HepG2 (cell line): ENCODE results near the gene ABI2. TPM values are rescaled to one million over a fixed set of nuclear protein-coding genes. Genes with fewer than 3 reads are reported as not detected.

Experiments
- ATAC-seq: fragments of 200-7000 bp; cut with Tn5 transposase; 3 replicates; pipeline ENCODE4 v1.9.1; 2020; ENCODE audit warnings: mild to moderate bottlenecking, moderate library complexity
- BruUV-seq: library from RNA; stranded (reverse); fragments of 400-500 nt; replicated peaks from 2 replicates; lab custom pipeline; 2021; lab: Mats Ljungman, UMichigan
- CTCF ChIA-PET: fragments of 300-600 bp; formaldehyde crosslinking; extraction: SDS; loops from one replicate; lab custom pipeline; 2021; ENCODE audit warnings: low total read pairs, inconsistent platforms, low intra/inter-chr PET ratio; lab: Yijun Ruan, JAX
- POLR2A ChIA-PET: fragments of 350-600 bp; sonication (Branson Sonifier 250); formaldehyde crosslinking; loops from one replicate; lab custom pipeline; 2020; ENCODE audit warnings: antibody characterized with exemption, inconsistent platforms; lab: Yijun Ruan, JAX
- DNase-seq: peaks from one replicate; pipeline ENCODE4 v3.0.0-alpha.2; 2015; ENCODE audit warnings: low spot score
- FAIRE-seq: peaks from 3 replicates; lab custom pipeline; 2011; peaks lifted over from hg19 to GRCh38; lab: Jason Lieb, UNC
- H2AFZ ChIP-seq: one replicate; pipeline ENCODE4 v1.6.1; 2011; ENCODE audit warnings: low read length, inconsistent platforms
- H3K27ac ChIP-seq: fragments of 300-600 bp; 3 replicates; pipeline ENCODE4 v1.8.0; 2011; ENCODE audit warnings: mixed run types, mild to moderate bottlenecking, mixed read lengths, low read length, inconsistent platforms; ENCODE audit not compliant: insufficient read depth; ENCODE audit errors: extremely low read length
- H3K27me3 ChIP-seq, 2 experiments: fragments of 200-600 bp in 1 of 2; 2 replicates in 1 of 2; 3 replicates in 1 of 2; pipeline versions ENCODE4 v1.6.0 to v1.8.0; 2011; ENCODE audit warnings: low read length in 2 of 2, mild to moderate bottlenecking in 2 of 2, moderate library complexity in 2 of 2, inconsistent platforms in 1 of 2; ENCODE audit not compliant: insufficient read depth in 2 of 2, control insufficient read depth in 1 of 2
- H3K36me3 ChIP-seq, 2 experiments: fragments of 200-600 bp in 1 of 2; replicated peaks in 1 of 2; 2 replicates in 1 of 2; 3 replicates in 1 of 2; pipeline versions ENCODE4 v1.5.1 to v1.8.0; 2011; ENCODE audit warnings: low read length in 2 of 2, inconsistent platforms in 1 of 2; ENCODE audit not compliant: insufficient read depth in 2 of 2, control insufficient read depth in 1 of 2
- H3K4me1 ChIP-seq: 2 replicates; pipeline ENCODE4 v1.5.1; 2012; ENCODE audit warnings: low read length, inconsistent platforms; ENCODE audit not compliant: insufficient read depth
- H3K4me2 ChIP-seq: 2 replicates; pipeline ENCODE4 v1.6.0; 2011; ENCODE audit warnings: low read depth, low read length, inconsistent platforms
- H3K4me3 ChIP-seq, 3 experiments: fragments of 200-600 bp in 1 of 3; sonication (generic), shearing (Covaris generic) in 1 of 3; replicated peaks in 1 of 3; 2 replicates each; pipeline ENCODE4 v1.5.1; 2011 to 2016; ENCODE audit warnings: low read length in 3 of 3, inconsistent platforms in 2 of 3, low read depth in 2 of 3, mild to moderate bottlenecking in 2 of 3, control low read depth in 1 of 3, mixed read lengths in 1 of 3; ENCODE audit not compliant: insufficient read depth in 1 of 3
- H3K79me2 ChIP-seq: one replicate; pipeline ENCODE4 v1.6.1; 2011; ENCODE audit warnings: low read length, inconsistent platforms; ENCODE audit not compliant: insufficient read depth
- H3K9ac ChIP-seq: 2 replicates; pipeline ENCODE4 v1.6.0; 2011; ENCODE audit warnings: mild to moderate bottlenecking, low read depth, low read length, inconsistent platforms; ENCODE audit not compliant: insufficient read depth
- H3K9me3 ChIP-seq: 2 replicates; pipeline ENCODE4 v1.5.1; 2012; ENCODE audit warnings: mild to moderate bottlenecking, low read length
- H4K20me1 ChIP-seq: 2 replicates; pipeline ENCODE4 v1.6.0; 2011; ENCODE audit warnings: inconsistent platforms, mild to moderate bottlenecking, low read length, moderate library complexity; ENCODE audit not compliant: insufficient read depth
- CENPT ChIP-seq: sonication (generic); formaldehyde crosslinking; IDR thresholded peaks from 2 replicates; pipeline ENCODE4 v1.8.0; 2022; ENCODE audit warnings: low read depth, mild to moderate bottlenecking, moderate library complexity, missing genetic modification reagents
- CENPX ChIP-seq: sonication (generic); formaldehyde crosslinking; IDR thresholded peaks from 2 replicates; pipeline ENCODE4 v1.9.0; 2021; ENCODE audit warnings: mild to moderate bottlenecking, missing genetic modification reagents, moderate library complexity
- MAFF ChIP-seq: IDR thresholded peaks from 2 replicates; pipeline ENCODE4 v1.6.1; 2011; ENCODE audit warnings: low read depth, low read length, improper control_type of control experiment
- TAF1 ChIP-seq: sonication (generic); formaldehyde crosslinking; IDR thresholded peaks from 2 replicates; pipeline ENCODE4 v1.4.0; 2020; ENCODE audit warnings: missing genetic modification reagents
- TOE1 ChIP-seq: sonication (generic); formaldehyde crosslinking; IDR thresholded peaks from 2 replicates; pipeline ENCODE4 v1.4.0; 2020; ENCODE audit warnings: mild to moderate bottlenecking, missing genetic modification reagents
- ZKSCAN1 ChIP-seq: fragments of 150-350 bp; IDR thresholded peaks from 2 replicates; pipeline ENCODE4 v1.6.1; 2014; ENCODE audit warnings: low read length
- ZNF136 ChIP-seq: sonication (generic); formaldehyde crosslinking; IDR thresholded peaks from 2 replicates; pipeline ENCODE4 v1.8.1; 2022; ENCODE audit warnings: low read depth, mild to moderate bottlenecking, moderate library complexity, missing genetic modification reagents
- ZNF224 ChIP-seq: sonication (generic); formaldehyde crosslinking; IDR thresholded peaks from 2 replicates; pipeline ENCODE4 v1.5.0; 2020; ENCODE audit warnings: mild to moderate bottlenecking, missing genetic modification reagents
- ZNF546 ChIP-seq: sonication (generic); formaldehyde crosslinking; conservative IDR thresholded peaks from 2 replicates; pipeline ENCODE4 v1.8.1; 2023; ENCODE audit warnings: mild to moderate bottlenecking, missing genetic modification reagents
- WGBS: methylation state at CpG from one replicate; pipeline ENCODE4 v1.1.6; 2017; ENCODE audit warnings: low lambda C conversion rate; 5-methylcytosine and 5-hydroxymethylcytosine counted together
- in situ Hi-C: cut with HindIII; loops from 2 replicates; pipeline ENCODE4 v1.10.0; 2017; ENCODE audit warnings: low pct_unique_long_range_greater_than_20kb; ENCODE audit not compliant: extremely low pct_ligation_motif_present
- intact Hi-C: fragments of 100-400 bp; cut with micrococcal nuclease; formaldehyde crosslinking; loops from one replicate; pipeline ENCODE4 v1.10.0; 2022; ENCODE audit not compliant: unreplicated experiment
- polyA plus RNA-seq, 8 experiments: library from polyadenylated mRNA; depleted of rRNA in 3 of 8; stranded (reverse) in 7 of 8; unstranded in 1 of 8; fragments of >200 nt; fragmentation: Illumina TruSeq in 4 of 8; extraction: Trizol in 4 of 8; gene quantifications; 2 replicates each; pipeline versions ENCODE4 v1.2.1 to v1.2.3, GENCODE V29; 2011 to 2016; ENCODE audit warnings: low read depth in 4 of 8, missing spikeins in 1 of 8, mixed read lengths in 1 of 8; ENCODE audit not compliant: insufficient read depth in 1 of 8
- total RNA-seq, 5 experiments: library from RNA; depleted of rRNA; stranded (reverse); fragments of >200 nt; fragmentation: Illumina TruSeq; extraction: Trizol; gene quantifications; 2 replicates each; pipeline ENCODE4 v1.2.3, GENCODE V29; 2016; ENCODE audit warnings: low read depth in 1 of 5
- TF ChIP-seq, protein P1 (sequence below): sonication (generic); formaldehyde crosslinking; IDR thresholded peaks from 2 replicates; pipeline ENCODE4 v1.9.0; 2022; ENCODE audit warnings: missing genetic modification reagents, mild to moderate bottlenecking, borderline replicate concordance
- TF ChIP-seq, protein P2 (sequence below): sonication (generic); formaldehyde crosslinking; IDR thresholded peaks from 2 replicates; pipeline ENCODE4 v1.8.0; 2022; ENCODE audit warnings: low read depth, missing genetic modification reagents
- TF ChIP-seq, protein P3 (sequence below), 2 experiments: fragments of 450-650 bp in 1 of 2; sonication (generic) in 1 of 2; formaldehyde crosslinking; IDR thresholded peaks; 2 replicates each; pipeline versions ENCODE4 v1.5.0 to v1.8.0; 2020 to 2022; ENCODE audit warnings: mild to moderate bottlenecking in 1 of 2, missing genetic modification reagents in 1 of 2

The ABI2 gene
- total and polyA plus RNA-seq, 2 of the 13 experiments (the other 11 are each of a cell fraction or from before 2014, with no cell fraction given): 28.4 to 32.4 TPM

DNA sequence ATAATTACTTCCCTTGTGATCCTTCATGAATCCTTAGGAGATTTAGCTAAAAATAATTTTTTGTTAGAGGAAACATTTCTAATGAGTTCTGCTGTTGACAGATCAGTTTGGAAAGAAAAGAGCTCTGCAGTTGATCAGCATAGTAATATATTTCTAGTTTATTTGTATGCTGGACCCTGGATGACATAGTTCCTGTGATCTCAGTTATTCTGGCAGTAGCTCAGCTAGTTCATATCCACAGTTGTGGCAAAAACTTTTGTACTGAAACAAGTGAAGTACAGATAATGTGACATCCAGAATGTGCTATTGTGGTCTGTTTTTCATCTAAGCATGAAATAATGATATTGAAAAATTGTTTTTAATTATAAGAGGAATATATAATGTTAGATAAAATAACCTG, 33.7 kb downstream of the ABI2 start:
- TF ChIP-seq ZKSCAN1 (no peak), TAF1 (CRISPR knock-in tag) (no peak), ZNF224 (CRISPR knock-in tag) (no peak), CENPT (CRISPR knock-in tag) (no peak)

DNA sequence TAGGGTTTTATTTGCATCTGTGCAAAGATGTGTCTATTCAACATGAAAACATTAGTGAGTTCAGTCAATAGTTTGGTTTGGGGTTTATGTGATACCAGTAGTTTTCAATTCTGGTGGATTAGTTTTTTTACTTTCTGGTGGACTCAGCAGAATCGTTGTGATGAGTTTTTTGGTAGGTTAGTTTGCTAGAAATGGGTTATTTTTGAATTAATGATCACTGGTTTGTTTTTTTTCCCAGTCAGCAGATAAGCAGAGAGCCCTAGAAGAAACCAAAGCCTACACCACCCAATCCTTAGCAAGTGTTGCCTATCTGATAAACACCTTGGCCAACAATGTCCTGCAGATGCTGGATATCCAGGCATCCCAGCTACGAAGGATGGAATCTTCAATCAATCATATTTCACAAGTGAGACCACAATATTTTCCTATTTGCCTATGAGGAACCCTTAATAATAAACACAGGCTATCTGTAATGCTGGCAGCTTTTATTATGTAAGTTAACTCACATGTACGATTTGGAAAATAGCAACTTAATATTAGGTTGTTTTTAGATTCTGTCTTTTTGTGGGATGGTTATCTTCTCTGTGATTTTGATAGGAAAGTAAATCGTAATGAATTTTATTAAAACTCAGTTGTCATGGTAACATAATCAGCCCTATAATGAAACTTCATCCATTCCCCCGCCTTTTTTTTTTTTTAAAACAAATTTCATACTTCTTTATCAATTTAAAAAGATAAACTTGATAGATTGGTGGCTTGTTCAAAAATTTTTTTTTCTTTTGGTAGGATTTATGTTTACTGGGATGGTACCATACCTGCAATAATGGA, 38.7 kb downstream of the ABI2 start:
- intact Hi-C loops: no loop called here
- FAIRE-seq: no peak
- Histone ChIP-seq H2AFZ (no peak overlapping the region), H3K9me3 (no peaks in the 10 kb centered on the region), H3K4me3 (no peak overlapping the region), H3K9ac (no peak overlapping the region), H3K4me2 (no peak overlapping the region), H3K36me3 (peaks cover 5 to 13% of the 10 kb centered on the region in 2 experiments; a peak in 4 of 5 replicates), H3K27ac (no peak overlapping the region), H3K27me3 (no peaks in the 10 kb centered on the region), H3K79me2 (peaks cover 1% of the 10 kb centered on the region), H4K20me1 (no peaks in the 10 kb centered on the region), H3K4me1 (no peaks in the 10 kb centered on the region)
- in situ Hi-C loops: no loop called here
- POLR2A ChIA-PET: no interaction called here
- whole genome bisulfite sequencing: 90% methylated on average over 5 of the region's 5 CpGs
- CTCF ChIA-PET: no interaction called here
- no peak for ATAC-seq
- no peak for DNase-seq
- BruUV-seq: no TSS peak
- TF ChIP-seq TOE1: no peak
- TF ChIP-seq CENPX (CRISPR knock-in tag): no peak
- no peak for TF ChIP-seq ZNF546 (CRISPR knock-in tag)
- TF ChIP-seq, protein P1, sequence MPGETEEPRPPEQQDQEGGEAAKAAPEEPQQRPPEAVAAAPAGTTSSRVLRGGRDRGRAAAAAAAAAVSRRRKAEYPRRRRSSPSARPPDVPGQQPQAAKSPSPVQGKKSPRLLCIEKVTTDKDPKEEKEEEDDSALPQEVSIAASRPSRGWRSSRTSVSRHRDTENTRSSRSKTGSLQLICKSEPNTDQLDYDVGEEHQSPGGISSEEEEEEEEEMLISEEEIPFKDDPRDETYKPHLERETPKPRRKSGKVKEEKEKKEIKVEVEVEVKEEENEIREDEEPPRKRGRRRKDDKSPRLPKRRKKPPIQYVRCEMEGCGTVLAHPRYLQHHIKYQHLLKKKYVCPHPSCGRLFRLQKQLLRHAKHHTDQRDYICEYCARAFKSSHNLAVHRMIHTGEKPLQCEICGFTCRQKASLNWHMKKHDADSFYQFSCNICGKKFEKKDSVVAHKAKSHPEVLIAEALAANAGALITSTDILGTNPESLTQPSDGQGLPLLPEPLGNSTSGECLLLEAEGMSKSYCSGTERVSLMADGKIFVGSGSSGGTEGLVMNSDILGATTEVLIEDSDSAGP (CRISPR knock-in tag): no peak
- TF ChIP-seq MAFF: peak; percentile 39; the same call in 1 of the 2 replicates
- TF ChIP-seq, protein P2, sequence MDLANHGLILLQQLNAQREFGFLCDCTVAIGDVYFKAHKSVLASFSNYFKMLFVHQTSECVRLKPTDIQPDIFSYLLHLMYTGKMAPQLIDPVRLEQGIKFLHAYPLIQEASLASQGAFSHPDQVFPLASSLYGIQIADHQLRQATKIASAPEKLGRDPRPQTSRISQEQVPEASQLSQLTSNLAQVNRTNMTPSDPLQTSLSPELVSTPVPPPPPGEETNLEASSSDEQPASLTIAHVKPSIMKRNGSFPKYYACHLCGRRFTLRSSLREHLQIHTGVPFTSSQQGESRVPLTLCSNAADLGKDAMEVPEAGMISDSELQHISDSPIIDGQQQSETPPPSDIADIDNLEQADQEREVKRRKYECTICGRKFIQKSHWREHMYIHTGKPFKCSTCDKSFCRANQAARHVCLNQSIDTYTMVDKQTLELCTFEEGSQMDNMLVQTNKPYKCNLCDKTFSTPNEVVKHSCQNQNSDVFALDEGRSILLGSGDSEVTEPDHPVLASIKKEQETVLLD (CRISPR knock-in tag): no peak
- TF ChIP-seq ZNF136 (CRISPR knock-in tag): no peak
- TF ChIP-seq, protein P3, sequence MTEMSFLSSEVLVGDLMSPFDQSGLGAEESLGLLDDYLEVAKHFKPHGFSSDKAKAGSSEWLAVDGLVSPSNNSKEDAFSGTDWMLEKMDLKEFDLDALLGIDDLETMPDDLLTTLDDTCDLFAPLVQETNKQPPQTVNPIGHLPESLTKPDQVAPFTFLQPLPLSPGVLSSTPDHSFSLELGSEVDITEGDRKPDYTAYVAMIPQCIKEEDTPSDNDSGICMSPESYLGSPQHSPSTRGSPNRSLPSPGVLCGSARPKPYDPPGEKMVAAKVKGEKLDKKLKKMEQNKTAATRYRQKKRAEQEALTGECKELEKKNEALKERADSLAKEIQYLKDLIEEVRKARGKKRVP (CRISPR knock-in tag; IDR thresholded peaks at IDR 0.05): no peak

More for the DNA sequence above, 33.7 kb downstream of the ABI2 start:
- ChIA-PET POLR2A (no interaction called here), CTCF (no interaction called here)
- peaks cover 0 to 3% of the 10 kb centered on the region in 2 experiments; a peak in 2 of 5 replicates for H3K36me3 ChIP-seq
- no peaks in the 10 kb centered on the region for H3K9me3 ChIP-seq
- H2AFZ ChIP-seq: no peak overlapping the region
- BruUV-seq: no TSS peak
- DNase-seq (no peak), ATAC-seq (no peak), FAIRE-seq (no peak)
- no peak overlapping the region for H3K9ac ChIP-seq
- no peak overlapping the region for H3K4me3 ChIP-seq
- in situ Hi-C loops: no loop called here
- no peak overlapping the region for H3K27ac ChIP-seq
- H3K4me1 ChIP-seq: no peaks in the 10 kb centered on the region
- H3K27me3 ChIP-seq: no peaks in the 10 kb centered on the region
- H3K79me2 ChIP-seq: peaks cover 5% of the 10 kb centered on the region
- intact Hi-C loops: no loop called here
- H3K4me2 ChIP-seq: no peak overlapping the region
- H4K20me1 ChIP-seq: no peaks in the 10 kb centered on the region
